ENCODE results near the gene SNX30.

SNX30 gene

DNA sequence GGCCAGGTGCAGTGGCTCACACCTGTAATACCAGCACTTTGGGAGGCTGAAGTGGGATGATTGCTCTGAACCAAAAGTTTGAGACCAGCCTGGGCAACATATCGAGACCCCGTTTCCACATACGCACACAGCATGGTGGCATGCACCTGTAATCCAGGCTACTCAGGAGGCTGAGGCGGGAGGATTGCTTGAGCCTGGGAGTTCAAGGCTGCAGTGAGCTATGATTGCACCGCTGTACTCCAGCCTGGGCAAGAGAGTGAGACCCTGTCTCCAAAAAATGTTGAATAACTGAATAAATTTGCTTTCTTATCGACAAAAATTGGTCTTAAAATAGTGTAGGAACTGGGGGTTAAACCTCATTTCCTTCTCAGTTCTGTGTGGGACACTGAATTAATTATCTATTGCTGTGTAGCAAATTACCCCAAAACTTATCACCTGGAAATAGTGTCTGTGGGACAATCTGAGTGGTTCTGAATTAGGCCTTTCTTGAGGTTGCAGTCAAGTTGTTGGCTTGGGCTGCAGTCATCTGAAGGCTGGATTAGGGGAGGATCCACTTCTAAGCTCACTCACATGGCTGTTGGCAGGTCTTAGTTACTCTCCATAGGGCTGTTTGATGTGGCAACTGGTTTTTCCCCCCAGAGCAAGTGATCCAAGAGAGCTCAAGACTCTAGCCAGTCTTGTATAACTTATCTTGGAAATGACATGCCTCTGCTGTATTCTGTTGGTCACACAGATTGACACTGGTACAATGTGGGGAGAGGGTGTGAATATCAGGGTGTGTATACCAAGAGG lies 2.0 kb downstream of the SNX30 start:
- no peak for DNase-seq

DNA sequence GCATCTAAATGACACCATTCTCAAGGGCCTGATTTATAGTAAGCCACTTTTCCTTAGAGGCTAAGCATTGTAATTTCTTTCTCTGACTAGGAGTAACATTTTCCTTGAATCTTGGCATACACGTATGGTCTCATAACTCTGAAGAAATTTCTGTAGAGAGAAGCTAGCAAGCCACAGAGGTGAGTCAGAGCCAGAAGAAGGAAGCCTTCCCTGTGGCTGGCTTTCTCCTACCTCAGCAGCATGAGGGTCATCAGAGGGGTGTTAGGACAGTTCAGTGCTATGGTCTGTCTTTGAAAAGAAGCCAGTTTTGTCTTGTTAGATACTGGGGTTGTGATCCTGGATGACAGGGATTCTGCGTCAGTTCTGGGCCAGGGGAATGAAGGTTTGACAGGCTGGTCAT lies 3.2 kb downstream of the SNX30 start:
- DNase-seq, result no peak

DNA sequence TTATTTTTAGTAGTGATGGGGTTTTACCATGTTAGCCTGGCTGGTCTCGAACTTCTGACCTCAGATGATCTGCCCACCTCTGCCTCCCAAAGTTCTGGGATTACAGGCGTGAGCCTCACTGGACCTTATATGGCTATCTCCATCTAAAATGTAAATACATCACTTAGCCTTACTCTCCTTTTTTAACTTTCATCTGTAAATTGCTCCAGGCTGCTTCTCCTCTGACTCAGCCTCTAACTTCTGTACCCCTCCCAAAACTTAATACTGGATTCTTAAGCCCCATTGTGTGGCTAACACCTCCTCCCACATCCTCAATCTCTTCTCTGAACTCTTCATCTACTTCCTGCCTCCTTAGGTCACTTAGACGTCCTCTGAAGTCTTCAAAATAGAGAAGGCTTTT lies 4.0 kb downstream of the SNX30 start:
- no peak for DNase-seq

DNA sequence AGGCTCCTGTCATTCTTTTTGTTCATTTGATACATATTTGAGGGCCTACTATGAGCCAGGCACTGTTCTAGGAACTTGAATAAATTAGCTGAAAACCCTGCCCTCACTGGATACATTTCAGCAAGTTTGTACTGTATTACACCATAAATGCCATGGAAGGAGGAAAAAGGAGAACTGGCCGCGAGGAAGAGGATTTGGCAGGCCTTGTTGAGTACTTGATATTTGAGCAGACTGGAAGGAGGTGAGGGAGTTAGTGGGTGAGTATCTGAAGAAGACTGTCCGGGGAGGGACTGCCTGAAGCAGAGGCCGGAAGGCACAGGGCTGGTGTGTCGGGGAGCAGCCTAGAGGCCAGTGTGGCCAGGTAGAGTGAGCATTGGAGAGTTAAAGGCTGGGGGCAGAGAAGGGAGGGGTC lies 4.5 kb downstream of the SNX30 start:
- no peak for DNase-seq

DNA sequence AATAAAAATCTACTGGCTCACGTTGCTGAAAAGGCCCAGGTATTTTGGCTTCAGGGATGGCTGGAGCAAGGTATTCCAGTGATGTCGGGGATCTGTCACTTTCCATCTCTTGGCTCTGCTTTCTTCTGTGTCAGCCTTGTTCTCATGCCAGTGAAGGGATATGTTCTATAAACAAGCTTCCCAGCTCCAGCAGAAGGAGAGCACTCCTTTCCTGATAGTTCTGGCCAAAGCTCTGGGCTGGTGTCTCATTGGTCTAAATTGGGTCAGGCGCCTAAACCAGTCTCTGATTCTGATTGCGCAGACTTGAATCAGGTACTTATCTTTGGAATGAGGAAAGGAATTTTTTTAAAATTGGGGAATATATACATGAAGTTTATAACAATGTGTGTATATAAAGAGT lies 5.1 kb downstream of the SNX30 start:
- DNase-seq, result no peak

DNA sequence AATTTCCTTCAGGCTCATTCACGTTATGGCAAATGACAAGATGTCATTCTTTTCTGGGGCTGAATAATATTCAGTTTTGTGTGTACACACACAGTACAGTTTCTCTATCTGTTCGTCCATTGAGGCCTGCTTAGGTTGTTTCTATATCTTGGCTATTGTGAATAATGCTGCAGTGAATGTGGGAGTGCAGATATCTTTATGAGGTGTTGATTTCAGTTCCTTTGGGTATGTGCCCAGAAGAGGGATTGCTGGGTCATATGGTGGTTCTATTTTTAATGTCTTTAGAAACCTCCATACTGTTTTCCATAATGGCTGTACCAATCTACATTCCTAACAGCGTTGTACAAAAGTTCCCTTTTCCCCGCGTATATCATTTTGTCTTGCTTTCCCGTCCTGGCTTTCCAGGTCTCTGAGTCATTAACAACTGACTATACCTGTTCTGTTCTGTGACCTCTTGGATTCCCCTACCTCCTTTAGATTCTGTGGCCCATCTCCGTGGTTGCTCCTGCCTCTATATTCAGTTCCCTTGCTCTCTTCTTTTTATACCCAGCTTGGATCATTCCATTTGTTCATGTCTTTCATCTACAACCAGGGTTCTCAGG lies 6.8 kb downstream of the SNX30 start:
- DNase-seq, result no peak

DNA sequence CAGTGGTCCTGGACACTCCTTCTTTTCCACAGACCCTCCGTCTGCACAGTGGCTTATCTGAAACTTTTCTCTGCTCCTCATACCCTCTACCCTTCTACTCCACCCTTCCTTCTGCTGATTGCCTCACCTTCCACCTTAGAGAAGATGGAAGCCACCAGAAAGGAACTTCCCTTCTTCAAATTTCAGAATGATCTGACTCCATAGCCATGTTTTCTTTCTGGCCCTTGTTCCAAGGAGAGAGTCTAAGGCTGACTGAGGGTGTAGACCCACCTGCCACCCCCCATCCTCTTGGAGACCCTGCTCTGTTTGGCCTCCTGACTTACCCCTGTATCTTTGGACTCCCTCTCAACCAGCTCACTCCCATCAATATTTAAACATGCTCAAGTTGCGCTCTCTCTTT lies 7.4 kb downstream of the SNX30 start:
- DNase-seq, result no peak

DNA sequence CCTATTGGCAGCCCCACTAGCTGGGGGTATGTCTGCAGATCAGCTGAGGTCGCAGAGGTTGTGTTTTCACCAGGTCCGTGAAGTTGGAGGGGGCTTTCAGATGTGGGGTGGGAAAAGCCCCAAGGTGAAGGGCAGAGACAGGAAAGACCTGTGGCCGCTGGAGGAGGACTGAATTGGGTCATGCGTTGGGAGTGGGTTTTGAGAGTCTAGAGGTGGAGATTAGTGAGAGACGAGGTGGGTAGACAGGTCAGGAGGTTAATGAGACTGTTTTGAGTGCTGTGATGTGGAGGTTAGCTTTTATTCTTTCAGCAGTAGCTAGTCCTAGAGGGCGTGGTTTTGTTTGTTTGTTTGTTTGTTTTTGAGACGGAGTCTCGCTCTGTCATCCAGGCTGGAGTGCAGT lies 10.3 kb downstream of the SNX30 start:
- no peak for DNase-seq

DNA sequence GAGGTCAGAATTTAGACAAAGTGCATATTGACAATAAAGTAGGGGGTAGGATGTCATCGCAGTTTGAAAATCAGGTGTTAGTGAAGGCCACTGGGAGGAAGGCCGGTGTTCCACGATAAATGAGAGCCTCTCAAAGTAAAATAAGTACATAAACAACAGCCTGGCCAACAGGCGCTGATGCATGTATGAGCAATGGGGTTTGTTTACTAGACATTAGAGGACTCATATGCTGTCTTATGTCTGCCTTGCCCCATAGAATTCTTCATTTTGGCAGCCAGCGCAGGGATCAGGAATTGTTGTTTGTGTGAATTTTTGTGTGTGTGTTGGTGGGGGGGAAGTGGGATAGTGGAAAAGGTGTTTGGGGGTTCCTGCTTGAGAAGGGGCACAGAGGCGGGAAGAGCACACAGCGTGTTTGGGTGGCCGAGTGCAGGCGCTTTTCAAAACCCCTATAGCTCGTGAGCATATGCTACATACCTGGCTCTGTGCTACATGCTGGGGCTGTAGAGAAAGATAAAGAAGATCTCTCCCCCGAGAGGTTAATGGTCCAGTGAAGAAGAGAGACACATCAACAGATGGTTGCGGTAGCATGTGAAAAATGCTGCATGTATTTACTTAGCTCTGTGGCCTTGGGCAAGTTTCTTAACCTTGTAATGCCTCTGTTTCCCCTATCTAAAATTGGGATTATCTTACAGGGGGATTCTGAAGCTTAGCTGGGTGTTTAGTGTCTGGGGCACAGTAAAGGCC lies 11.5 kb downstream of the SNX30 start:
- no peak for DNase-seq

DNA sequence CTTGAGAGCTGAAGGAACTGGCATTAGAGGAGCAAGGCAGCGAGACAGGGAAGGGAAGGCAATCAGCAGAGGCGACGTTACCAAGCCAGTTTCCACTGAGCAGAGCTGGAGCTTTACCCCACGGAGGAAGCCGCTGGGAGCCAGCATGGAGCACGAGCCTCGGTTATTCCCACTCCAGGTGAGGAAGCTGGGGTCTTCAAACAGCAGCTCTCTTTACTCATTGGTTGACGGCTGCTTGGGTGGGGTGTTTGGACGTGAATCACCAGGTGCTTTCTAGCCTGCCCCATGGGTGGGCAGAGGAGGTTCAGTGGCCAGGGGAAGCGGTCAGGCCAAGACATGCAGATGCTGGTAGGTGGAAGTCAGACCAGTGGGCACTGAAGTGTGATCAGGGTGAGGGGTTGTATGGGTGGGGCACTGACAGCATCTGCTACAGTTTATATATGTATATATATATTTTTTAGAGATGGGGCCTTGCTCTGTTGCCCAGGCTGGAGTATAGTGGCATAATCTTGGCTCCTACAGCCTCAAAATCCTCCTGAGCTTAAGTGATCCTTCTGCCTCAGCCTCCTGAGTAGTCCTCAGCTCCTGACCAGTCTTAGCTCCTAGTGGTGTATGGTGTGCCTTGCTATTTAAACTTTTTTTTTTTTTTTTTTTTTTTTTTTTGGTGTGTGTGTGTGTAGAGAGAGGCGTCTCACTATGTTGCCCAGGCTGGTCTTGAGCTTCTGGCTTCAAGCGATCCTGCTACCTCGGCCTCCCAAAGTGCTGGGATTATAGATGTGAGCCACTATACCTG lies 12.4 kb downstream of the SNX30 start:
- no peak for DNase-seq

DNA sequence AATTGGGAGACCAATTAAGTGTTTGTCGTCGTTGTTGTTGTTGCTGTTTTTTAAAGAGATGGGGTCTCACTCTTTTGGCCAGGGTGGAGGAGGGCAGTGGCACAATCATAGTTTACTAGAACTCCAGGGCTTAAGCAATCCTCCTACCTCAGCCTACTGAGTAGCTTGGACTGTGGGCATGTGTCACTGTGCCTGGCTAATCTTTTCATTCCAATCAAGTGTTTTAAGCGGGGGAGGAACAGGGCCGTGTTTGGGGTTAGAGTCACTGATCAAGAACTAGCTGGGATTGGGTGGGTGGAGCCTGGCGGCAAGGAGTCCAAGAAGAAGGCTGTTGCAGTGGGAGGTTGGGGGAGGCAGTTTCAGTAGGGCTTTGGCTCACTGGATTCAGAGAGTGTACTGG lies 13.8 kb downstream of the SNX30 start:
- no peak for DNase-seq

DNA sequence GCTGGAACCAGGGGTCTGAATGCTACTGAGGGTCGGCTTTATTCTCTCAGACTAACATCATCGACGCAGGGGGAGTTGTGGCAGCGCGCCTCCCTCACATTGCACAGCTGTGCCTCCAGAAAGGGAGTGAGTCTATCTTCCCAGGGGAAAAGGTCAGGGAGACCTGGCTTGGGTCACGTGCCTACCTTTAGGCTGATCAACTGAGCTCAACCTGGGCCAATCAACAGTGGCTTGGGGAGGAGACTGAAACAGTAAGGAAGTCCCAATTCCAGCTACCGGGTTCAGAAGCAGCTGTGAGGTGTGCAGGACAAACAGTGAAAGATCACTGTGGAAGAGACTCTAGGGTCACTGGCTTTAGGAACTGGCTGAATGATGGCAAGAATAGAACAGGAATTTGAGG lies 14.3 kb downstream of the SNX30 start:
- no peak for DNase-seq

DNA sequence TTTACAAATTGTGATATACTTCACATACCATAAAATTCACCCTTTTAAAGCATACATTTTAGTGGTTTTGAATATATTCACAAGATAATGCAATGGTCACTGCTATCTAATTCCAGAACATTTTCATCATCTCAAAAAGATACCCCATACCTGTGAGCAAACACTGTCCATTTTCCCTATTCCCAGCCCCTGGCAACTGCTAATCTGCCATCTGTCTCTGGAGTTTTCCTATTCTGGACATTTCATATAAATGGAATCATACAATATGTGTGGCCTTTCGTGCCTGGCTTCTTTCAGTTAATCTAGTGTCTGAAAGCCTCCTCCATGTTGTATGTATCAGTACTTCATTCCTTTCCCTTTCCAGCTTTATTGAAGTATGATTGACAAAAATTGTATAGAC lies 14.7 kb downstream of the SNX30 start:
- DNase-seq, result no peak

DNA sequence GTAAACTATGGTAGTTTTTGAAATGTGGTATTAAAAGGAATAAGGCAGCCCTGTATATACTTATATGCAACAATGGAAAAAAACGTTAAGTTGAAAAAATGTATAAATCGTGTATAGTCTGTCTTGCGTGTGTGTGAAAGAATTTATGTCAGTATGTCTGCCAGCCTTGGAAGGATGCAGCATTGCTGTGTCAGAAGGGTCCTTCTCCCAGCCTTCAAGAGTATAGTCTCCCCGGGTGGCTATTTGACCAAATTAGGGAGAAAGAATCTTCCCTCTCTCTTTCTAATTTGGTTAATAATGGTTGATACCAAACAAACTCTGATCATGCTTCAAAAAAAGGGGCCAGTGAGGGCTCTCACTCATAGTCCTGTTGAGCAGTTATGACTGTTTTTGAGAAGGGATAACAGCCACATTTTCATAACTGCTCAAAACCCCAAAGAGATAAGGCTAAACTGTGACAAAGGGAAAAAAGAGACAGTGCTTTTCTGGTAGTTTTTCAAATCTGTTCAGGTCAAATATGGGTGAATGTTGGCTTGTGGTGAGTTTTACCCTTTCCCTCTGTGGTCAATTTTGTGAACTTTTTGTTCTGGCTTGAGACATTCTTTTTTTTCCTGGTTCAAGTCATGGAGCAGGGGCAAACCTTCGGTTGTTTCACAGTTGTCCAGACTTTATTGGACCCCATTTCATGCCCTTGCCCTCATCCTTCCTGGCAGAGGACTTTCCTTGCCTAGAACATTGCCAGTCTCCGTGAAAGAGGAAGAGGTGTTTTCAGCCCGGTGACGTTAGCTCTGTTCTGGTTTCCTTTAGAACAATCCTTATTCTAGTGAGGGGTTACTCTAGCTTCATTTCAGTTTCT lies 21.0 kb downstream of the SNX30 start:
- DNase-seq, result no peak

DNA sequence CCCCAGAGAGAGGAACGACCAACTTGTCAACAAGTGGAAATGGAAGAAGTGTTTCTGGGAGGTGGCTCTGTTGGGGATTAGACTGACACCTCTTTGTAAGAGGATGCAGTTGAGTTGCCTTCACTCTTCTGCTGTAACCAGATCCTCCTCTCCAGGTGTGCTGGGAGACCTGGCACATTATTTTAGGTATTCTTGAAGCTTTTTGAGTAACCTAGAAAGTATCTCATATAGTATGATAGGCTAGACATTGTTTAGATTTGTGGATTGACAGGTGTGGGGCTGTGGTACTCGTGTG lies 21.6 kb downstream of the SNX30 start:
- no peak for DNase-seq

DNA sequence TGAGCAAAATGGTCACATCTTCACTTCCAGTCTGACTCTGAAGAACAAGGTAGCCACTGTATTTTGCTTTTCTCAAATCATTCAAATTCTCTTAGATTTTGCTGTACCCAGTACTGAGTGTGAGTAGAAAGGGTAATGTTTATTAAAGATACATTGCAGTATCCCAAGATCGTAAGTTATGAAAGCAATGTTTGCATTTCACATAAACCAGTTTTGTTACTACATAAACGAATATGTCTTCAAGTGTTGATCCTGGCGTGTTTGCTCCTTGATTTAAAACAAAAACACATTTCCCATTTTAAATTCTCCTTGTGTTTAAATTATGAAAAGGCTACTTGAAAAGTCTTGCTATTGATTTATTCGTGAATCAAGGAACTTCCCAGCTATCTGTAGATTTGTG lies 22.0 kb downstream of the SNX30 start:
- DNase-seq, result no peak

DNA sequence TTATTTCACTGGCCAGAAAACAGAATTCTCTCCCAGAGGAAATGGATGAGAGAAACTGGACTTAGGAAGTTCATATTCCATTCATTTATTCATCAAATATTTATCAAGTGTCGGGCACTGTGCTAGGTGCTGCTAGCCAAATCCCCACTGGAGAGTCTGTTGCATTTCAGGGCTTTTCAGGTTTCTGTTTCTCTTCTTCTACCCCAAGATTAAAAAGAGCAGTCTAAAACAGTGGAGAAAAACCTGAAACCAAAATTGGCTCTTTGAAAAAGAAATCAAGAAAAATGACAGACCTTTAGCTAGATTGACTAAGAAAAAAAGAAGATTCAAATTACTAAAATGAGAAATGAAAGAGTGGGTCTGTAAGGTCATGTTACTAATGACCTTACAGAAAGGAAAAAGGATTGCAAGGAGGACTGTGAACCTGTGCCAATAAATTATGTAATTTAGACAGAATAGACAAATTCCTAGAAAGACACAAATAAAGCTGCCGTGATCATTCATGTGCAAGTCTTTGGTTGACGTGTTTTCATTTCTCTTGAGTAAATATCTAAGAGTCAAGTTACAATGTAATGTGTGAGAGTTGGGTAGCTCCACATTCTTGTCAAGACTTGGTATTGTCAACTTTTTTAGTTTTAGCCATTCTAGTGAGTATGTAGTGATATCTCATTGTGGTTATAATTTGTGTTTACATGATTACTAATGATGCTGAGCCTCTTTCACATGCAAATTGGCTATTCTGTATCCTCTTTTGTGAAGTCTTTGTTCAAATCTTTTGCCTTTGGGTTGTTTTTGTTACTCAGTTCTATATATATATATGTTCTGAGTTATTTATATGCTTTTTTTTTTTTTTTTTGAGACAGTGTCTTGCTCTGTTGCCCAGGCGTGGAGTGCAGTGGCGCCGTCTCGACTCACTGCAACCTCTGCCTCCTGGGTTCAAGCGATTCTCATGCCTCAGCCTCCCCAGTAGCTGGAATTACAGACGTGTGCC lies 23.7 kb downstream of the SNX30 start:
- DNase-seq, result no peak

DNA sequence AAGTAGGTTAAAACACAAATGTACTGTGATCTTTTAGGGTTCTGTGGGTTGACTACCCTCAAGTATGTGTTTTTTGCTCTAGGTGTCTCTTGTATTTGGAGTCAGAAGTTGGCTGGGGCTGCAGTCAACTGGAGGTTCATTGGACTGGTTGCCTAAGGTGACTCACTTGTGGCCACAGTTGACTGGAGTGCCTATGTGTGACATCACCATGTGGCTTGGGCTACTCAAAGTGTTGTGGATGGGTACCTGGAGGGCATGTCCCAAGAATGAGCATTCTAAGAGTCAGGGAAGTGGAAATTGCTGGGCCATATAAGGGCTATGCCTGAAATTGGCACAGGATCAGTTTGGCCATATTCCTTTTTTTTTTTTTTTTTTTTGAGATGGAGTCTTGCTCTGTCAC lies 27.4 kb downstream of the SNX30 start:
- DNase-seq, result no peak

DNA sequence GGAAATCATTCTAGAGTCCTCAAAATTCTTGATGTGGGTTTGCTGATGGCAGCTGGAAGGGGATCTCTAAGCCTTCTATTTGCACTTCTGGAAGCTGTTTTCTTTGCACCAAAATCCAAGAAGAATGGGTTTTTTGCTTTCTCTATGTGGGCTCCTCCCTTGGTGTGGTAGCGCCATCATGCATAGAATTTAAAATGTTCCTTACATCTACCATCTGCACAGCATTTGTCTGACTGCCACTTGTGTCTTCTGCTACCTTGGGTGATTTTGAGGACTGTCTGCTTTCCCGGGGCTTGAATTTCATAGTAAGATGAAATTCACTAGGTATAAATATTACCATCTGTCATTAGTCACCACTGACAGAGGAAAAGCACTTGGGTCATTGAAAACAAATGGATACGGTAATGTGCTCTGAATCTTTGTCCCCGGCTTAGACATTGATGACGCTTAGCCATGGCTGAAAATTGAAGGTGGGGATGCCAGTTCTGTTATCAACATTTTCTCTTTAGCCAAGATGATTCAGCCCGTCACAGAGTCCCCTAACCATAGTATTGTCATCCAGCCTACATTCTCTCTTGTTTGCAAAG lies 30.0 kb downstream of the SNX30 start:
- no peak for DNase-seq

DNA sequence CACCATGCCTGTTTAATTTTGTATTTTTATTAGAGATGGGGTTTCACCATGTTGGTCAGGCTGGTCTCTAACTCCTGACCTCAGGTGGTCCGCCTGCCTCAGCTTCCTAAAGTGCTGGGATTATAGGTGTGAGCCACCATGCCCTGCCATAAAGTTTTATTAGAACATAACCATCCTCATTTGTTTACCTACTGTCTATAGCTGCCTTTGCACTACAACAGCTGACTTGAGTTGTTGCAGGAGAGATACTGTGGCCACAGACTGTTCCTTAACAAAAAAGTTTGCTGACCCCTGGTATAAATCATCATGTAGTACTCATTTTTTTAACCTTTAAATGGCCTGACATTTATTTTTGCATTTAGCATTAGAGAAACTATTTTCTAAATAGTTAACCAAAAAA lies 31.7 kb downstream of the SNX30 start:
- no peak for DNase-seq

DNA sequence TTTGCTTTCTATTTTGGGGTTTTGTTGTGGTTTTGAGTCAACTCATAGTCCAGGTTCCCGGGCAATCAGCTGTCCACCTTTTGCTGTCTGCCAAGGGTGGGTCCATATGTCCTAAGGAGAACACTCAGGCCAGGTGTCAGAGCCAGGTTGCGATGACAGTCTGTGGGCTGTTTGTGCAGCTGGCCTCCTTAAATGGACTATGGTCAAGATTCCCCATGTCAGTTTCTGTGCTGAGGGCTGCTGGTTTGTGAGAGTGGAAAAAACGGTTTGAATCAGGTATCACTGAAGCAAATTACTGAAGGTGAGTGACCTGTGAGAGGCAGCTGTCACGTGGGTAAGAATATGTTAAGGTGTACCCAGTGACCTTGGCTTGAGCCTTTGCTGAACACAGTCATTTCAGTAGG lies 33.0 kb downstream of the SNX30 start:
- no peak for DNase-seq
